Measurements from ENCODE around the gene RSRC1. TPM values are rescaled to one million over a fixed set of nuclear protein-coding genes. Genes with fewer than 3 reads are reported as not detected.

The RSRC1 gene
- total RNA-seq, 1 experiment from 2014 or later, result 37.9 TPM

DNA sequence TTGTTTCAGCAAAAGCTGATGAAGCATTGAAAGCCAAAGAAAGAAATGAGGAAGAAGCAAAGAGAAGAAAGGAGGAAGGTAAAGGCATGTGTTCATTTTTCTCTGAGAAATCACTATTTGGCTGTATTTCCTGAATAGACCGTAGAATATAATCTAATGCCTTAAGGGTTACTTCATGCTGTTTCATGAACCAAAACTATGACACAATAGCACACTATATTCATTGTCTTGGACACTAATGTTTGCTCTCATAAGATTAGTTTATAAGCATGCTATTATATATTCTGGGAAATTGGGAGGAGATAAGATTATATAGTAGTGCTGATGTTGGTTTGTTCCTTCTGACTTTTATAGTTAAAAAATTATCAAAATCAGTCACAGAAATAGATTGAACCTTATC lies 351.0 kb downstream of the RSRC1 start:
- Mint-ChIP-seq H3K27ac (no peak overlapping the region), H3K27me3 (ENCODE audit: low read depth) (no peaks in the 10 kb centered on the region), H3K4me1 (peaks cover 4 to 5% of the 10 kb centered on the region in 2 experiments; a peak in 2 of 4 replicates), H3K9me3 (no peaks in the 10 kb centered on the region), H3K36me3 (ENCODE audit: insufficient read depth in 1 of 3, low read depth in 3 of 3) (no peaks in the 10 kb centered on the region), H3K4me3 (no peak overlapping the region)
- Histone ChIP-seq H3K4me1 (ENCODE audit: insufficient read depth, low read length) (no peaks in the 10 kb centered on the region; the same call in 1 of the 2 replicates), H3K14ac (ENCODE audit: insufficient read depth, low read length) (no peak overlapping the region), H4K20me1 (ENCODE audit: control insufficient read depth, insufficient read depth, insufficient read length) (no peaks in the 10 kb centered on the region), H3K23ac (ENCODE audit: insufficient read length, low read depth, low read length) (no peak overlapping the region), H3K56ac (ENCODE audit: insufficient read length, low read depth, low read length) (no peak overlapping the region), H3K4me2 (ENCODE audit: insufficient read depth, insufficient read length, low read length) (no peak overlapping the region), H2BK15ac (ENCODE audit: low read depth, low read length) (no peak overlapping the region), H3T11ph (ENCODE audit: low read length) (no peak overlapping the region), H4K5ac (ENCODE audit: insufficient read length, low read depth, low read length) (no peak overlapping the region), H3K9ac (ENCODE audit: extremely low read depth, insufficient read length, low read length) (no peak overlapping the region), H3K79me1 (ENCODE audit: insufficient read depth, low read depth, low read length, poor library complexity, severe bottlenecking) (no peaks in the 10 kb centered on the region), H2BK5ac (ENCODE audit: insufficient read length, low read length) (no peak overlapping the region), H2BK20ac (ENCODE audit: low read depth, low read length, poor library complexity, severe bottlenecking) (no peak overlapping the region), H2AK5ac (ENCODE audit: insufficient read length, low read length) (no peak overlapping the region), H3K18ac (ENCODE audit: insufficient read length, low read depth, low read length) (no peak overlapping the region), H4K8ac (replicated peaks; ENCODE audit: insufficient read length, low read depth, low read length) (no peak overlapping the region), H4K91ac (ENCODE audit: insufficient read length, low read depth, low read length) (no peak overlapping the region), H2BK120ac (ENCODE audit: low read depth, low read length, poor library complexity, severe bottlenecking) (no peak overlapping the region), H3K27ac (ENCODE audit: insufficient read length, low read depth, low read length) (no peak overlapping the region), H3K23me2 (ENCODE audit: insufficient read length, low read depth, low read length, poor library complexity, severe bottlenecking) (no peaks in the 10 kb centered on the region), H3K4ac (ENCODE audit: low read depth, low read length) (no peak overlapping the region), H3K9me3 (ENCODE audit: control insufficient read depth, low read depth, low read length) (no peaks in the 10 kb centered on the region), H3K27me3 (ENCODE audit: insufficient read depth, low read length) (no peaks in the 10 kb centered on the region), H2BK12ac (ENCODE audit: insufficient read length, low read depth, low read length) (no peak overlapping the region), H2AFZ (ENCODE audit: low read length) (no peak overlapping the region), H3K79me2 (ENCODE audit: insufficient read depth, low read length) (no peaks in the 10 kb centered on the region)
- TF ChIP-seq, protein P1, sequence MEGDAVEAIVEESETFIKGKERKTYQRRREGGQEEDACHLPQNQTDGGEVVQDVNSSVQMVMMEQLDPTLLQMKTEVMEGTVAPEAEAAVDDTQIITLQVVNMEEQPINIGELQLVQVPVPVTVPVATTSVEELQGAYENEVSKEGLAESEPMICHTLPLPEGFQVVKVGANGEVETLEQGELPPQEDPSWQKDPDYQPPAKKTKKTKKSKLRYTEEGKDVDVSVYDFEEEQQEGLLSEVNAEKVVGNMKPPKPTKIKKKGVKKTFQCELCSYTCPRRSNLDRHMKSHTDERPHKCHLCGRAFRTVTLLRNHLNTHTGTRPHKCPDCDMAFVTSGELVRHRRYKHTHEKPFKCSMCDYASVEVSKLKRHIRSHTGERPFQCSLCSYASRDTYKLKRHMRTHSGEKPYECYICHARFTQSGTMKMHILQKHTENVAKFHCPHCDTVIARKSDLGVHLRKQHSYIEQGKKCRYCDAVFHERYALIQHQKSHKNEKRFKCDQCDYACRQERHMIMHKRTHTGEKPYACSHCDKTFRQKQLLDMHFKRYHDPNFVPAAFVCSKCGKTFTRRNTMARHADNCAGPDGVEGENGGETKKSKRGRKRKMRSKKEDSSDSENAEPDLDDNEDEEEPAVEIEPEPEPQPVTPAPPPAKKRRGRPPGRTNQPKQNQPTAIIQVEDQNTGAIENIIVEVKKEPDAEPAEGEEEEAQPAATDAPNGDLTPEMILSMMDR (conservative IDR thresholded peaks at IDR 0.05), result no peak
- no CpG with 5 or more reads among the region's 1 CpG for WGBS (ENCODE audit: extremely low coverage, insufficient read length, low lambda C conversion rate)
- no peak for DNase-seq
